GM21529 (cell line): ENCODE measurements around the gene FBXO31.
"Not testable (repeated sequence)": the region's sequence is repeated elsewhere in the genome, so short reads cannot be mapped to it uniquely, and the experiment has no call there.

ENCODE experiments used
- ATAC-seq: cut with Tn5 transposase; IDR thresholded peaks from one replicate; pipeline ENCODE4 v1.9.1; 2021; ENCODE audit not compliant: unreplicated experiment

FBXO31 gene

DNA sequence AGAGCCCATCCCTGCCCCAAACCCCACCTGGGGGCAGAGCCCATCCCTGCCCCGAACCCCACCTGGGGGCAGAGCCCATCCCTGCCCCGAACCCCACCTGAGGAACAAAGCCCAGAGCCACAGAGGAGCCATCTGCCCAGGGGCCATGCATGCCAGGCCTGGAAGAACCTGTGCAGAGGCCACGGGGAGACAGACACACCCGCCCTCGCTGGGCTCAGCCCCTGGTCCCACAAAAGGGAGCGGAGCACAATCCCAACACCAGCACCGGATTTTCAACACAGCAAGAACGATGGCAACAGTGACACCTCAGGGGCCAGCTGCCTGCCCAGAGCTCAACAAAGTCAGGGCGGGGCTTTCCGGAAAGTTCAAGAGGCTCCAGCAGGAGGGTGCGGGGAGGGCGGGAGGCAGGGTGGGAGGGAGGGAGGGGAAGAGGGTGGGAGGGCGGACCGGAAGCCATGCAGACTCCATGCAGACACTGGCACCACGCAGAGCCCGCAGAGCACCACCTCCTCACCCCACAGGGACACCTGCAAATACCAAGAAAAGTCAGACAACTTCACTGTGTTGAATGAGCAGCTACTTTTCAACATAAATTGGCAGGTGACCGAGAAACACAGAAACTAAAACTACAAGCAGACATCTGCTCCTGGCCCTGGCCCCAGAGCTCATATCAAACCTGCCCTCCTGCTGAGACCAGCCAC is 38.5 kb downstream of the FBXO31 start:
- ATAC-seq, result no peak

DNA sequence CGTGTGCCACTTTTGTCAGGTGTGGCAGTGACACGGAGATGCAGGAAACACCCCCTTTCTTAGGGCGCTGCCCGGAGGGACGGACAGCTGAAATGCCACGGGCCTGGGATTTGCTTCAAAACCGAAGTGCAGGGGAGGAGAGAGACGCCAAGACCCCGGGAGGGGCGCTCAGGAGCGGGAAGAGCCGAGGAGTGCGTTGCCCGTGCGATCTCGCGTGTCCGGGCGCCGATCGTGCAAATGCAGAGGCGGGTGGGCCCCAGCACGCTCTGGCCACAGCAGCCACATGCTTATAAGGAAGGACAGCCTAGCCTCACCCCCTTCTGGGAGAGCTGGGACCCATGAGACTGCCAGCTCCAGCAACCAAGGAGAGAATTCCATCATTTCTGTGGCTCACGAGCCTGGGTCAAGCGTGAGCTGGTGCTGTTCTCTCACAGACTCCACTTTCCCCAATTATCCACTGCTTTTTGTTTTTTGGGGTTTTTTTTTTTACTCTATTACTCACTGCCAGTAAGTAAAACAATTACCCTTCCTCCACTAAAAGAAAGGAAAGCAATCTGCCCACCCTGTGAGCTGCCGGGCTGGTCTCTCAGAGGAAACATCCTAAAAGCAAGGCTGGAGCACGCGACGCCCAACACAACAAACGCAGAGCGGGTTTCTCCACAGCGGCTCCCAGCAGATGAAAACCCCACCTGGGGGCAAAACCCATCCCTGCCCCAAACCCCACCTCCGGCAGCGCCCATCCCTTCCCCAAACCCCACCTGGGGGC is 39.2 kb downstream of the FBXO31 start:
- no peak for ATAC-seq

DNA sequence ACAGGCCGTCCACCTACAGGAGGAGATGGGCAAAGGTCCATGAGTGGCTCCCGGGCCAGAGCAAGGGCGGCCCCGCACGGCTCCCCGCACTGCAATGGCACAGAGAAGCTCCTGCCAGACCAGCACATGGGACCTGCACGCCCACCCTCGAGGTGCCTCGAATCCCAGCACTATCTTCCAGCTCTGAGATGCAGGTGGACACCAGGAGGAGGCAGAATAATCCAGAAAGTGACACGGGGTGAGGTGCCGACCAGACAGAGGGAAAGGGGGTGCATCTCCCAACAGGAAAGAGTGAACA is 39.9 kb downstream of the FBXO31 start:
- ATAC-seq, result no peak

- ATAC-seq, result no peak
Observed at GRCh38 chr16:87342978-87343752, 40.4 kb downstream of the FBXO31 start.

DNA sequence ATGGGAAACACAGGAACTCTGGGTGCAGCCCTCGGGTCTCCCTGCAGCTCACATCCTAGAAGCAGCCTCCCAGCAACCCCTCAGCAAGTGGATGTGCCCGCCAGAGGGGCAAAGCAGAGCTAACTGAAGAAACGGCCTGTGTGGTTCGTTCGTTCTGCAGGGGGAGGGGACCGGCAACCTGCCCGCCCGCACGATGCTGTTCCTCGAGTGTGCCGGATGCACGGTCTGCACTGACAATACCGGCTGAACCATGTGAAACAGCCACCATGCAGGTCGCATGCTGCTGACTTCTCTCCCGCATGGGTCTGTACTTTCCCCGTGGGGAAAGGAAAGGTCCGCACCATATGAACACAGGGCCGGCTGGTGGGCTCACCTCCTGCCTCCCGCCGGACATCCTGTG is 41.1 kb downstream of the FBXO31 start:
- no peak for ATAC-seq

- no peak for ATAC-seq
Observed at GRCh38 chr16:87340198-87340597, 43.4 kb downstream of the FBXO31 start.

GRCh38 chr16:87339724-87340105 is 43.9 kb downstream of the FBXO31 start:
- ATAC-seq, result not testable (repeated sequence)

DNA sequence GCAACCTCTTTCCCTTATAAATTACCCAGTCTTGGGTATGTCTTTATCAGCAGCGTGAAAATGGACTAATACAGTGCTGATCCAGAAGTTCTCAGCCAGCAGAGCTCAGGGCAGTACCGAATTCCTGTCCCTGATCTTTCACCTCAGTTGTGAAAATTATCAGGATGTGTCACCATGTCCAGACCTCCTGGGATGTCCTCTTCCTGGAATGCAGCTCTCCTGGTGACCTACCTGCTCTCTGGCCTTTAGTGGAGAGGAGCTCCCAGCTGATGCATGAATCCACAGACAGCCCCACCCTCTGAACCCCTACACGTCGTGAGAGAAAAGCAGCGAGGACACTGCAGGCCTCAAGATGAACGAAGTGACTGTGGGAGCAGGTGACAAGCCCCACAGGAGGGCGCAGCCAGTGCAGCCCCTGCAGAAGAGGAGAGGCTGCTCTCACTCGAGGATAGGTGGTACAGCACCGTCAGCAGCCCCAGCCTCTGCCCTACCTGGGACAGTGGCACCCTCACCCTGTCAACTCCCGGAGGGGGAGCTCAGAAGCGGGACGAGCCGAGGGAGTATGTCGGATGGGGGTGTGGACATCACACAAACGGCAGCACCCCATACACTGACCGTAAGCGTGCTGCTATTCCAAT is 44.4 kb downstream of the FBXO31 start:
- no peak for ATAC-seq

GRCh38 chr16:87338155-87338765 is 45.3 kb downstream of the FBXO31 start:
- no peak for ATAC-seq

GRCh38 chr16:87337262-87337771 is 46.3 kb downstream of the FBXO31 start:
- ATAC-seq, result no peak

GRCh38 chr16:87336434-87337240 is 46.9 kb downstream of the FBXO31 start:
- no peak for ATAC-seq

DNA sequence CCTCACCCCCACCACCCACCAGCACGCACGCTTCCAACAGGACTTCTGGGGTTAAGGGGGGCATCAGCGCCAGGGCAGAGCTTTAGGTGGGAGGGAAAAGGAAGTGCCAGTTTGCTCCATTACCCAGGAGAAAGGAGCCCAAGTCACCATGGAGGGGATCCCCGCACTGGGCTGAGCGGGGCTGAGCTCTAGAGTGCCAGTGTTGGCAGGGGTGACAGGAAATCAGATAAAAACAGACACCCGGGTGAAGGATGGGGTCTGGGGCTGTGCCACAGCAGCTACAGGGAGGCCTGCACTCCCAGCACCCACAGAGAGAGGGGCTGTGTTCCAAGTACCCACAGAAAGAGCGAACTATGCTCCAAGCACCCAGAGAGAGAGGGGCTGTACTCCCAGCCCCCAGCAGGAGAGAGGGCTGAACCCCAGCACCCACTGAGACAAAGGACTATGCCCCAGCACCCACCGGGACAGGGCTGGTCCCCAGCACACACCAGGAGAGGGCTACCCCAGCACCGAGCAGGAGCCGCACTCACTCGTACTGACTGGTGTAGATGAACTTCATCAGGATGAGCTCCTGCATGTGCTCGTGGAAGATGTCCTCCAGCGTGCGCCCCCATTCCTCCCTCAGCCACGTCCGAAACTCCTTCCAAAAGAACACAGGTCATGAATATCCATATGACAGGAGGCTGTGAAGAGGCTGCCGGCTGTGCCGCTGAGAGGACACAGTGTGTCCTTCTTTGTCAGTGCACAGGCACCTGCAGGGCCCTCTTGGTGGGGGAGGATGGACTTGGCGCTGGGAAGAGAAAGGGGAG is 47.7 kb downstream of the FBXO31 start:
- no peak for ATAC-seq

DNA sequence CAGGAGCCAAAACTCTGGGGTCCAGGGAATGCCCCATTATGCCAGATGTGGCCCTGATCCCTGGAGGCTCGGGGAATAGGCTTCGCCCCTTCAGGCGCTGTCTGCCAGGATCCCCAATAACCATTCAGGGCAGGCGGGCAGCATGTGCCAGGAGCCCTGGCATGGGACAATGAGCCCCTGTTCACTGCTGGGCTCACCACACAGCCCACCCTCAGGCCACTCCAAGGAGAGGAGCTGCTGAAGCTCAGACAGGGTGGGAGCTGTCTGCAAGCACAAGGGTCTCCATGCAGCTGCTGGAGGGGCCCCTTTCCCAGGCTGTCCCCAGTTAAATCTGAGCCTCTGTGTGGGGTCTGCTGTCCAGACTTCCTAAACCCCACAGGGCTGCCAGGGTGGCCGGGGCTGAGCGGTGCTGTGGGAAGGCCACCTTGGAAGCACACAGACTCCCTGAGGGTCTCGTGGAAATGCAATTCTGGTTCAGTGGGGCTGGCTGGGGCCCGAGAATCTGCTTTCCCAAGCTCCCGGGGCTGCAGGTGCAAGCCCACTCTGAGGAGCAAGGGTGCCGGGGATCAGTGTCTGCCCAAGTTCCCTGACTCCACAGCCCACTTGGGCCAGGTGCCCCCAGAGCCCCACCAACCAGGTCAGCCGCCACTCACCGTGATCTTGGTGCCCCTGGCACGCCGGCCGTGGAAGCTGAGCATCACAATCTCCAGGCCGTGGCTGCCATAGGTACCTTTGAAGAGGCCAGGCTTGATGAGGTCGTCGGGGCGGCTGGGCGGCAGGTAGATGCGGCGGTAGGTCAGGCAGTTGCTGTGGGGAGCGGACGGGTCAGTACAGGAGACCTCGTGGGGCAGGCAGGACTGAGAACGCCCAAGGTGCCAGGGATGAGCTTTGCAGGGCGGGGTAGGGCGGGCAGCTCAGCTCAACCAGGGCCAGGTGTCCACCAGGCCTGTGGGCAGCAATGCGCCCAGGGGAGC is 48.6 kb downstream of the FBXO31 start:
- no peak for ATAC-seq

DNA sequence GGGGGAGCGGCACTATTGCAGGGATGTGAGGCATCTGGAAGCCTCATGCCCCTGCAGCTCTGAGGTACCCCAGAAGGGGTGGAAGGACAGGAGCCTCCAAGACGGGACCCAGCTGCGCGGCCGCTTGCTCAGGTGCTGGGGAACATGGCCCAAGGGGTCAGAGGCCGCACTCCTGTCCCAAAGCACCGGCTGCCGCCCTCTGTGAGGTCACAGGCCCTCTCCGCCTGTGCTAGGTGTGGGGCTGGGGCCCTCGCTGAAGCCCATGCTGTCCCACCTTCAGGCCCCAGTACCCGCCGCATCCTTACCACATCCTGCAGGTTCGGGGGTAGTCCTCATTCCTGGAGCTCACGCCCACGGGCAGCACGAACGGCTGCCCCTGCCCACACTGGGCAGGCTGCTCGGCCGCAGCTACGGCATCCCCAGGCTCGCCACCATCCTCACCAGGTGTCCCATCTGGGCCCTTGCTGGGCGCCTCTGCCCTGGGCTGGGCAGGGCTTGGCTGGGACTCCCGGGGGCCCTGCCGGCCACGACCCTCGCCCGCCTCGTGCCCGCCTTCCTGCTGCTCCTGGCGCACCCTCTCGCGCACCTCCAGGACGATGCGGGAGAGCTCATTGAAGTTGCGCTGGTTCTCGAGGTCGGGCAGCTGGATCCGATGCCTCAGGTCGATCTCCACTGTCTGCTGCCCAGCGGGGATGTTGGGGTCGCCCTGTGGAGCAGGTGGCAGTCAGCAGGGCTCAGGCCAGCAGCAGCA is 49.8 kb downstream of the FBXO31 start:
- no peak for ATAC-seq

- no peak for ATAC-seq
Observed at GRCh38 chr16:87333101-87333500, 50.5 kb downstream of the FBXO31 start.

DNA sequence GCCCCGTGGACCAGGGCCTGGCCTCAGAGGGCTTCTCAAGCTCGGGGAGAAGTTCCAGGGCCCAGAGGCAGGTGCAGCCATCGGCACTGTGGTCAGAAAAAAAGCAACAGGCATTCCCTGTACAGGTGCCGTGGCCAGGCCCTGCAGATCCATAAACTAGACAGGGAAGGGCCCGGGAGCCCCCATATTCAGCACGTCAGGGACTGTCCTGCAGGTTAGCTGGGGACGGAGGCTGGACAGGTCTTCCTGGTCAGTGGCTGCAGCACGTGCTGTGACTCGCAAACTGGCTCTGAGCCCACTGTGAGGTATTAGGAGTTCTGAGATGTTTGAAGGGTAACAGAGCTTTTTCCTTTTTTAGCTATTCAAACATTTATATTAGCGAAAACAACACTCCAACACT is 51.4 kb downstream of the FBXO31 start:
- ATAC-seq, result no peak

DNA sequence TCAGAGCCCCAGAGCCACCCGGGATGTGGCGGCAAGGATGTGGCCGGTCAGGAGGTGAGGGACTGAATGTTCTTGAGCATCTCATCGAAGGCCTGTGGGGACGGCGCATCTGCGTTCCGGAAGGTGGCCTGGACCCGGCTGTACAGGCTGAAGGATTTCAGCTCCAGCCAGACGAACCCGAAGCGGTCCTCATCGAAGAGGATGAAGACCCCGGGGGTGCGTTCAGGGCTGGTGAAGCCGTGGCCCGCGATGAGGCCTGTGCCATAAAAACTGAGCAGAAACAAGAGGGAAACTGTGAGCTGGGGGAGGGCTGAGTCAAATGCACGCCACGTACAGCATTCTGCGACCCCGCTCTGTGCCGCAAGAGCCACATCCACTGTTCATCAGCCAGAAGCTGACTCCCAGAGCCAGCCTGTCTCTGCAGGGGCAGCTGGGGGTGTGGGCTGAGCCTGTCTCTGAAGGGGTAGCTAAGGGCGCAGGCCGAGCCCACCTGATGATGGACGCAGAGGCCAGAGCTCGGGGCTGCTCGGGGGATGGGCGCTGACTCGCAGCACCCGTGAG is 52.3 kb downstream of the FBXO31 start:
- ATAC-seq, result no peak
